ENCODE results near the gene KRT17. TPM values are rescaled to one million over a fixed set of nuclear protein-coding genes. Genes with fewer than 3 reads are reported as not detected.

KRT17 gene
- total and polyA plus RNA-seq, 9 of the 15 experiments (the other 6 are each of a cell fraction or from before 2014, with no cell fraction given), result 0.23 to 0.25 TPM; not detected in 7

DNA sequence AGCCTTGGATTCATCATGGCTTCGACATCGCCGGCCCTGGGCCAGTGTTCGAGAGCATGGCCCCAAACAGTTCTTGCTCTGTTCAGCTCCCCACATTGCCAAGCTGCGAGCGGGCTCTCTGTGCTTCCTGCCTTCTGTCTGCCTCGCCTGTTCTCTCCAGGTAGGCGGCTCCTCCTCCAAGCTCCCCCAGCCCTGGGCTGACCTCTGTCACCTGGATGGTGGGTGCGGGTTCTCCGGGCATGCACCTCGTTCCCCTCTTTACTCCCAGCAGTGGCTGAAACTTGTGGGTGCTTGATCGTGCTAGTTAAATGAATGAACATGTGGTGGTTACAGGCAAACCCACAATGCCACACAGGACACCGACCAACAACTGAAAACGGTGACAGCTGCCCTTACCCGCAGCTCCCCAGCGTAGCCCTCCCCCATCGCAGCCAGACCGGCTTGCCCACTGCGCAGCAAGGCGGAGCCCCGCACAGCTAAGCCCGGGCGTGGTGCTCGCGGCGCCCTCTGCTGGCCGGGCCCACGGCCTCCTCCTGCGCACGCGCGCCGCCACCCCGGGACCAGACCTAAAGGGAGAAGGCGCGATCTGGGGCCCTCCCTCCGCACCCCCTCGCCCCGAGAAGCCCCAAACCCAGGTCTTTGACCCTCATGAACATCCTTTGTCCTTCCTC is 41.3 kb upstream of the KRT17 start (continued):
- no peak for TF ChIP-seq RREB1 (CRISPR knock-in tag; IDR thresholded peaks at IDR 0.05)
- TF ChIP-seq, protein P1, sequence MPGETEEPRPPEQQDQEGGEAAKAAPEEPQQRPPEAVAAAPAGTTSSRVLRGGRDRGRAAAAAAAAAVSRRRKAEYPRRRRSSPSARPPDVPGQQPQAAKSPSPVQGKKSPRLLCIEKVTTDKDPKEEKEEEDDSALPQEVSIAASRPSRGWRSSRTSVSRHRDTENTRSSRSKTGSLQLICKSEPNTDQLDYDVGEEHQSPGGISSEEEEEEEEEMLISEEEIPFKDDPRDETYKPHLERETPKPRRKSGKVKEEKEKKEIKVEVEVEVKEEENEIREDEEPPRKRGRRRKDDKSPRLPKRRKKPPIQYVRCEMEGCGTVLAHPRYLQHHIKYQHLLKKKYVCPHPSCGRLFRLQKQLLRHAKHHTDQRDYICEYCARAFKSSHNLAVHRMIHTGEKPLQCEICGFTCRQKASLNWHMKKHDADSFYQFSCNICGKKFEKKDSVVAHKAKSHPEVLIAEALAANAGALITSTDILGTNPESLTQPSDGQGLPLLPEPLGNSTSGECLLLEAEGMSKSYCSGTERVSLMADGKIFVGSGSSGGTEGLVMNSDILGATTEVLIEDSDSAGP (CRISPR knock-in tag; IDR thresholded peaks at IDR 0.05), result no peak
- no peak for TF ChIP-seq ELK1 (CRISPR knock-in tag; IDR thresholded peaks at IDR 0.05)
- TF ChIP-seq JUND (IDR thresholded peaks at IDR 0.05; ENCODE audit: borderline replicate concordance, low read depth, low read length), result peak; percentile 49; the same call in 1 of the 2 replicates
- peak; percentile 37; the same call in 1 of the 3 replicates for TF ChIP-seq JUND (tag; IDR thresholded peaks at IDR 0.05; ENCODE audit: borderline replicate concordance, low read depth, low read length)
- TF ChIP-seq PRMT5 (CRISPR knock-in tag; IDR thresholded peaks at IDR 0.05), result no peak
- peak; percentile 23; the same call in 1 of the 2 replicates for TF ChIP-seq BHLHE40 (IDR thresholded peaks at IDR 0.05; ENCODE audit: low read length)
- TF ChIP-seq ZNF76 (CRISPR knock-in tag; IDR thresholded peaks at IDR 0.05; ENCODE audit: borderline replicate concordance), result no peak
- no peak for TF ChIP-seq ZNF436 (CRISPR knock-in tag; IDR thresholded peaks at IDR 0.05)
- TF ChIP-seq GABPB1 (CRISPR knock-in tag; IDR thresholded peaks at IDR 0.05), result no peak
- no peak for TF ChIP-seq PRPF4 (IDR thresholded peaks at IDR 0.05; ENCODE audit: insufficient read depth, low read depth, low read length, poor library complexity, severe bottlenecking)
- TF ChIP-seq NR2C1 (IDR thresholded peaks at IDR 0.05), result no peak
- TF ChIP-seq NR2C1 (tag; IDR thresholded peaks at IDR 0.05), result no peak
- no peak for TF ChIP-seq ZBTB33 (CRISPR knock-in tag; IDR thresholded peaks at IDR 0.05)
- TF ChIP-seq PML (IDR thresholded peaks at IDR 0.05; ENCODE audit: low read length), result no peak; the same call in 1 of the 2 replicates
- TF ChIP-seq STAT5B (CRISPR knock-in tag; IDR thresholded peaks at IDR 0.05), result no peak
- TF ChIP-seq SNRNP70 (optimal IDR thresholded peaks at IDR 0.05; ENCODE audit: low read depth, low read length), result no peak
- TF ChIP-seq POLR2B (IDR thresholded peaks at IDR 0.05; ENCODE audit: low read depth, partially characterized antibody), result peak; percentile 62
